Left kidney (tissue), 2 donors: Measurements from ENCODE around the gene ZDHHC11. TPM values are rescaled to one million over a fixed set of nuclear protein-coding genes. Genes with fewer than 3 reads are reported as not detected.
"Not testable (repeated sequence)": the region's sequence is repeated elsewhere in the genome, so short reads cannot be mapped to it uniquely, and the experiment has no call there.

ENCODE experiments used
- DNase-seq: peaks from one replicate; pipeline ENCODE4 v3.0.0-alpha.2; 2013
- polyA plus RNA-seq: library from polyadenylated mRNA; unstranded; fragments of 120-200 nt; gene quantifications from one replicate; pipeline ENCODE4 v1.2.1, GENCODE V29; 2013; ENCODE audit not compliant: insufficient read length

Gene ZDHHC11
- polyA plus RNA-seq, 1 donor: 14.7 TPM

GRCh38 chr5:878677-879076 is 27.9 kb upstream of the ZDHHC11 start:
- DNase-seq: not testable (repeated sequence)

DNA sequence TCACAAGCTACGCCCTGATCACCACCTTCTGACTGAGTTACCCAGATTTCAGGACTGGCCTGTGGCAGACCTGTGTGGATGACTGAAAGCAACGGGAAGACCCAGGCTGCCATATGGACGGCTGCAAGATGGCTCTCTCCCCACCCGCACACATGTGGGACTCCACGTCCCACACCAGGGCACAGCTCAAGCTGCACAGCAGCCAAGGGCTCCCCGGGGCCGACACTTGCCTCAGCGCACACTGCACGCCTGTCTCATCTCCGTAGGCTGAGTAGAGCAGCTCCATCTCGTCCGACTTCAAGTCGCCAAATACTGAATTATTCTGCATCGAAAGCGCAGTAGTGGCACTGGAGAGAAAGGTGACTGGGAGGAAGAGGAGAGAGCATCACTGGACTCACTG is 27.3 kb upstream of the ZDHHC11 start:
- DNase-seq: no peak

- no peak for DNase-seq
These were observed 25.9 kb upstream of the ZDHHC11 start for GRCh38 chr5:876398-877365.

DNA sequence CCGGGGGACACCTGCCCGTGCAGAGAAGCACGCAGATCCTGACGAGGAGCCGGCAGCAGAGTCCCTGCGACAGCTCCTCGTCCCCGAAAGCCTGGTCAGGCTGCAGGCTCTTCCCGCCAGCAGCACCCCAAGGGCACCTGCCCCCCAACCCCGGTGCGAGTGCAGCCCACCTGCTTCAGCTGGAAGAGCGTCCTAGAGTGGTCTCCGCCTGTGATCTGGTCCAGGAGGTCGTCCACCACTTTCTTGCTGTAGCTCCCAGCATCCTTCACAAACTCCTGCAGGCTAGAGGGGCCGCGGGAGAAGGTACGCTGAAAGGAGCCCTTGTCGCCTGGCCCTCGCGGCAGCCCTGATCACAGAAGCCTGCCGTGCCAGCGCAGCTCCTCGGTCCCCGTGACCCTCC is 25.1 kb upstream of the ZDHHC11 start:
- DNase-seq: no peak

- DNase-seq: no peak
These were observed 22.5 kb upstream of the ZDHHC11 start for GRCh38 chr5:873328-873727.

- DNase-seq: no peak
These were observed 21.5 kb upstream of the ZDHHC11 start for GRCh38 chr5:872301-872700.

DNA sequence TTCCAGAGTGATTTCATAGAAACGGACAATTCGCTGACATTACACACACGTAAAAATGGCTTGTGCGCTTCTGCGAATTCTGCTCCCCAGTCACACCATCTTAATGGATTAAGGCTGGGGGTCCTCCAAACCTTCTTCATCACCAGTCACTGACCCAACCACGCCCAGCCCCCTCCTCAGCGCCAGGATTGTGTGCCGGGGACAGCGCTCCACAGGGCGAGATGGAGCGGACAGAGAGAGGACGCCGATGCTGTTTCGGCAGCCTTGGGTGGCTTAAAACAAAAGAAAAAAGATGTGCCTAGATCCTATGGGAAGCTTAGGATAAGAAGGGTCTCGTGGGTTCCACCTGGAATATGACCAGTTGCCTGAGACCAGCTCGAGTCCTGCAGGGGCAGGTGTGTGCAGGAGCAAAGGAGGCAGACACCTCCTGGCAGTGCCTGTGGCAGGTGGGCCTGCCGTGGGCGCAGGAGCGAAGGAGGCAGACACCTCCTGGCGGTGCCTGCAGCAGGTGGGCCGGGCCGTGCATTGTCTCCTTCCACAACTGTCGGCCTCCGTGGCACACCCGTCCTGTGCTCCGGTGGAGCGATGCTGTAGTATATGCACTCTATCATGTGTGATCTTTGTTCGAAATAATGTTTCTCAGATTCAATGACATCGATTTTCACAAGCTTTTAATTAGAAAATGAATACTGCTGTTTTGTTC is 21.0 kb upstream of the ZDHHC11 start:
- no peak for DNase-seq

DNA sequence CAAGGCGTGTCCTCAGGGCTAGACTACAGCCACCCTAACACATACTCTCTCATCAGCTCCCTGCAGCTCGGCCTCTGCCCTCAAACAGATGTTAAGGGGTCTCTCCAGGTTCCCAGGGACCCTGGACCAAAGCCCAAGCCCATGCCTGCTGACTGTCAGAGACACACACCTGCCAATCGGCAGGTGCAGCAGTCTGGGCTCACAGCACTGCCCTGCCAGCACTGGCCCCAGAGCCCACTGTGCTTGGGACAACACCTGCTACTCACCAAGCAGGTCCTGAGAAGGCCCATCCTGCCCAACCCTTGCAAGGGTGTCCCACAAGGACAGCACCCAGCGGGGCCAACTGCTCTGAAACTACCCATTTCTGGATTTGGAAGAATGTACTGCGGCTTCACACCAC is 20.2 kb upstream of the ZDHHC11 start:
- DNase-seq: no peak

DNA sequence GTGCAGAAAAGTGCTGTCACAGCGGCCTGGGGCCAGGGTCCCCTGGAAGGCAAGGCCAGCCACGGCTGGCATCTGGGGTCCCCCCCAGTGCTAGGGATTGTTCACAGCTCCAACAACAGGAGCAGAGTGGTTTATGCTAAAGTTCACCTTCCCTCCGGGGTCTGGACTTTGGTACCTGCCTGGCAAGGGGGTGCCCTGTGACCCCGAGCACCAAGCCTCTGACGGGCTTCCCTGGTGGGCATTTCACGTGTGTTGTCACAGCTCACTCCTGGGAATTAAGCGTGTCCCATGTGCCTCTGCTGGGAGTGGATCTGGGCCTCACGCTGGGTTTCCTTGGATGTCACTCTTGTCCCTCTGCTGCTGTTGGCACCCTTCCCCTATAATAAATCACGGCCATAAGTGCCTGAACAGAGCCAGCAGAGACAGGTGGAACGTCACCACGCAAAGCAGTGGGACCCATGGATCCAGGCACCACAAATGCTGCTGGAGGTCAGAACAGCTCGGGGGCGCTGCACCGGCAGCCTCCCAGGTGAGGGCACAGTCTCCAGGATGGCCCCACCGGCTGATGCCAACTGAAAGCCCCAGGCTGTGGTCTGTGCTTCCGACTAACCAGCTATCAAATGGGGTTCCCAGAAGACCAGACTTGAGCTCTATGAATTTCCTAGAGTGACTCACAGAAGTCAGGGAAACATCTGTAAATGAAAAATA is 17.8 kb upstream of the ZDHHC11 start:
- DNase-seq: no peak

DNA sequence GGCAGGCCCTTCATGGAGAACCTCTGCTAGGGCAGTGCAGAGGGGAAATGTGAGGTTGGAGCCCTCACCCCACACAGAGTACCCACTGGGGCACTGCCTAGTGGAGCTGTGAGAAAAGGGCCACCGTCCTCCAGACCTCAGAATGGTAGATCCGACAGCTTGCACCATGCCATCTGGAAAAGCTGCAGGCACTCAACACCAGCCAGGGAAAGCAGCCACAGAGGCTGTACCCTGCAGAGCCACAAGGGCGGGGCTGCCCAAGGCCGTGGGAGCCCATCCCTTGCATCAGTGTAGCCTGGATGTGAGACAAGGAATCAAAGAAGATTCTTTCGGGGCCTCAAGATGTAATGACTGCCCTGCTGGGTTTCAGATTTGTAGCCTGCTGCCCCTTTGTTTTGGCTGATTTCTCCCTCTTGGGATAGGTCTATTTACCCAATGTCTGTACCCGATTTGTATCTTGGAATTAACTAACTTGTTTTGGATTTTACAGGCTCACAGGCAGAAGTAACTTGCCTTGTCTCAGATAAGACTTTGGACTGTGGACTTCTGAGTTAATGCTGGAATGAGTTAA is 16.6 kb upstream of the ZDHHC11 start:
- no peak for DNase-seq

- DNase-seq: no peak
These were observed 15.0 kb upstream of the ZDHHC11 start for GRCh38 chr5:865771-866170.

DNA sequence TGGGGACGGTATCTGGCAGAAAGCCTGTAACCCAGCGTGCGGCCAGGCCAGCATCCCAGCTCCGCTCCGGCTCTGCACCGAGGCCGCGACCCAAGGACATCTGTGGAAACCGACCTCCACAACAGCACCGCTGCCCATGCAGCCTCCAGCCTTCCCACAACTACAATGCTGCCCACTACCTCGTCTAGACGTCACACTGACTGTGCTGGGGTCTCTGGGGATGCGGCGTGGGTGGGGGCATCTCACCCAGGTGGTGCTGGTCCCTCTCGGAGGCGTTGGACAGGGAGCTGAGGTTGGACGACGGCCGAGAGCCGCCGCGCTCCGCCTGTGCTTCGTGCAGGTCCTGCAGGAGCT is 14.4 kb upstream of the ZDHHC11 start:
- no peak for DNase-seq

DNA sequence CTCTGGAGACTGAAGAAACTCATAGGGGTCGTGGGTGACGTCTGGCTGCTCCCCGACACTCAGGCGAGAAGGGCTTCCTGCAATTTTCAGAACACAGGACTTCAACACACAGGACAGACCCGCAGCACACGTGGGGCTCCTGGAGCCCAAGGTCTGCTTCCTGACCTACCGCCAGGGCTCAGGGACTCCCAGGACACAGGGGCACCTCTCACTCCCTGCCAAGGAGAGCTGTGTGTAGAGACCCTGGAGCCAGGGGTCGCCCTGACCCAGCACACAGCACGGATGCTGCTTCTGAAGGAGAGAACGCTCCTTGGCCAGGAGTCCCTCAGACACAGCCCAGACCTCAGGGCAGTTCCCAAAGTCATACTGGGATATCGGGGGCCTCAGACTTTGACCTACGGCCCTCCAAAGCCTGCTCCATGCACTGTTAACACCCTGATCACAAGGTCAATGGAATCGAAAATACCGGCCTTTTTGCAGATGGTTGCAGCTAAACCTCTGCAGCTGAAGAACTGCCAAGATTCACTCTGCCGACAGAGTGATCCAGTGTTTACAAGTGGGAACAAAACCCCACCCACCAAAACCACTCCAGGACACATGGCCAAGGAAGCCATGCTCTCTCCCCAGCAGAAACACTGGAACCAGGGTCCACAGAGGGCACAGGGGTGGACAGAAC is 13.8 kb upstream of the ZDHHC11 start:
- DNase-seq: no peak

- no peak for DNase-seq
These were observed 12.5 kb upstream of the ZDHHC11 start for GRCh38 chr5:863244-863805.

GRCh38 chr5:862367-863243 is 11.8 kb upstream of the ZDHHC11 start:
- DNase-seq: peak; percentile 29

DNA sequence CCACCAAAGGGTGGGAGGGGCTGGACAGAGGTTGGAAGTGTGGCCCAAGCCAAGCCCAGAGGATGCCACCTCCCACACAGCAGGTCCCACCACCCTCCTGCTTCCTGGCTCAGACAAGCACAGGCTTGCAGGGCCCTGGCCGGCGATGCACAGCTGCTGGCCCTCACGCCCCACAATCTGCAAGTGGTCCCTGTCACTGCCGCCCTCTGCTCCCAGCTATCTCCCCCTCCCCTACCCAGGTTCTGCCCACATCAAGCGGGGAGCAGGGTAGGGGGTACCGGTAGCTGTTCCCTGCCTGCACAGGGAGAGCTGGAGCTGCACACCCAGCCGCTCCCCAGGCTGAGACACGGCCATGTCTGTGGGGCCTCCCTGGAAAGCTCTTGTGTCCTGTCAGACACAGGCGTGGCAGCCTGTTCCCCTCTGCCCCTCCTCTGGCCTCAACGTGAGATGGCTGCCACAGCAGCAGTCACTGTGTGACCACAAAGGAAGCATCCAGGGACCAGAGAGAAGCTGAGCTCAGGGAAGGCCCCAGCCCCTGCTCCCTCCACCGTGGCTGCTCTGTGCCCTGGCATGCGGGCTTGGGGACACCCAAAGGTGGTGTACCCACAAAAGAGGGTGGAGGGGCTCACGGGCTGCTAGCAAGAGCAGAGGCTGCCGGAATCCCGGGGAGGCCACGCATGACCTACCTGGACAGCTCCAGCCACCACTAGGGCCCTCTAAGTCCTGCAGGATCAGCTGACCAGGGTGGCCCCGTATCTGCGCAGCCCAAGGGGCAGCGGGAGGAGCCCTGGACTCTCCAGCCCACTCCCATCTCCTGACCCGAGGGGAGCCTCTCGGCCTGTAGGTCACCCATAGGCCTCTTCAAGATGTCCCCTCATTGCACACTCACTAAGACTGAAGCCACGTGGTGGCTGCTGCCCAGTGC is 10.9 kb upstream of the ZDHHC11 start:
- no peak for DNase-seq

GRCh38 chr5:860506-861150 is 9.8 kb upstream of the ZDHHC11 start:
- no peak for DNase-seq

DNA sequence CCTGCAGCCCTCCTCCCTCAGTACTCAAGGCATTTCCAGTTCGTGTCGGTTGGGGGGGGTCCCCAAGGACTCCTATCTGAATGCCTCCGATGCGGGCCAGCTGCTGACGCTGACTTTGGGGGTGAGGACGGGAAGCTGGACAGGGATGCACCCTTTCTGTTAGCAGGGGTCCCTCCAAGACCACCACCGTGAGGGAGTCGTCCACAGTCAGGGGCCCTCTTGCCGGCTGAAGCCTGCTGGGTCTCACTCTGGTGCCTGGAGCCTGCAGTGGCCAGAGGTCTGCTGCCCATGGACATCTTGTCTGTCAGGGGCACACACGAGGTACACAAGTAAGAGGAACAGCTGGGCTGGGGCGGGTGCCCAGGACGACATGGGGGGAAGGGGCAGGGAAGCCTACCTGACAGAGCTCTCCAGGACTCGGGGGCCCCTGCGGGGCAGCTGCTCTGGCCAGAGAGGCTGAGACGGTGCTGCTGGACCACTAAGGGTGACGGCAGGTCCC is 9.1 kb upstream of the ZDHHC11 start:
- no peak for DNase-seq

- peak; percentile 34 for DNase-seq
These were observed 8.6 kb upstream of the ZDHHC11 start for GRCh38 chr5:859391-859790.
